Activated CD4-positive, alpha-beta T cell treated with anti-CD3 and anti-CD28 coated beads, Interleukin-10, Interleukin-2, amounts not matched to agents 100 ng/mL and 50 ng/mL, durations not matched to agents 16 hours and 8 hours (primary cell): ENCODE results near the gene FAM98C.
"Not testable (repeated sequence)": the region's sequence is repeated elsewhere in the genome, so short reads cannot be mapped to it uniquely, and the experiment has no call there.

ENCODE experiments used
- DNase-seq: peaks from one replicate; pipeline ENCODE4 v3.0.0-alpha.2; 2020

The FAM98C gene

DNA sequence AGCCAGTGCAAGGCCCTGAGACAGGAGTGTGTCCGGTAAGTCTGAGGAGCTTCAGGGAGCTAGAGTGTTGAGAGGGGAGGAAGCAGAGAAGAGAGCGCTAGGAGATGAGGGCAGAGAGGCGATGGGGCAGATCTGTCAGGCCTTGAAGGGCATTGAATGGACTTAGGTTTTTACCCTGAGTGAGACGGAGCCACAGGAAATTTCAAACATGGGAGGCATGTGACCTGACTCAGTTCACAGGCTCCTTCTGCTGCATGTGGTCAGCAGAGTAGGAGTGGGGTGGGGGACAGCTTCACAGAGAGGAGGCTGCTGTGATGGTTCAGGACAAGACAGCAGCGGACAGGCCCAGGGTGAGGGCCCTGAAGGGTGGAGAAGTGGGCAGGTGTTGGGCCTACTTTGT lies 2.5 kb upstream of the FAM98C start:
- DNase-seq, result no peak

DNA sequence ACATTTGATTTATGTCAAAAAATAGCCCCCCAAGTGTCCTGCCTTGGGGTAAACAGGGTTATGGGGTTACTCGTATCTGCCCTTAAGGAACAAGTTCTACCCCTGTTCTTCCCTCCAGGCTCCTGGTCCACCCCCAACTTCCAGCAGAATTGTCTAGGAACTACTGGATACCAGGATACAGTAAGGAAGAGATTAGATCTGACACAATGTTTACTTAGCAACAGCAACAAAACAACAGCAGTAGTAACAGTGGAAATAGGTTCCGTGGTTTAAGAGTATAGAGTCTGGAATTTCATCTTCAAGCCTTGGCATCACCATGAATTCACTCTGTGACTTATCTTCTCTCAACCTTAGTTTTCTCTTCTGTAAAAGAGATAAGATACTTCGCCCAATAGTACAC lies 1.7 kb upstream of the FAM98C start:
- DNase-seq, result no peak

DNA sequence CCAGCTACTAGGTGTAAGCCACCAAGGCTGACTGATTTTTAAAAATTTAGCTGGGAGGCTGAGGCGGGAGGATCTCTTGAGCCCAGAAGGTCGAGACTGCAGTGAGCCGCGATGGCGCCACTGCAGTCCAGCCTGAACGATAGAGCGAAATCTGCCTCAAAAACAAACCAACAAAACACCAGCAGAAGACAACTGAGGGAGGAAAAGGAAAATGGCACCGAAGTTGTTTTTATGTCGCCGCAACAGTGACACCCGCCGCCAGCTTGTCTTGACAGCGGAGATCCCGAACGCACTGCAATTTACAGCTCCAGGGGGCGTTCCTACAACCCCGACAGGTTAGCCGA lies 298 bp upstream of the FAM98C start:
- DNase-seq, result no peak

DNA sequence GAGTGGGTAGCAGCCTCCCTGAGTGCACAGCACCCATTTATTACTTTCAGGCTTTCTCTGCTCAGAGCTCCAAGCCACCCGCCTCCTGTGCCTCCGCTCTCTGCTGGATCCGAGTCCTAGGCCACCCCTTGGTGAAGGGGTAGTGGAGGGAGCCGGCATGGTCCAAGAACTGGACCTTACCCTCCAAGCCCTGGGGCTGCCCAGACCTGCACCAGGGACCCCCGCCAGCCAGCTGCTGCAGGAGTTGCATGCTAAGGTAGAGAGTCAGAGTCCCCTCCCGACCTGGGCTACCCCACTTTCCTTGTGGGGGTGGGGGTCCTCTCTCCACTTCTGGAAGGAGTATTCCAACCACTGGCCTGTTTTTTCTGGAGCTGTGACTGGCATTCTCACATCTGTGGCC lies 2.0 kb downstream of the FAM98C start:
- DNase-seq, result no peak

DNA sequence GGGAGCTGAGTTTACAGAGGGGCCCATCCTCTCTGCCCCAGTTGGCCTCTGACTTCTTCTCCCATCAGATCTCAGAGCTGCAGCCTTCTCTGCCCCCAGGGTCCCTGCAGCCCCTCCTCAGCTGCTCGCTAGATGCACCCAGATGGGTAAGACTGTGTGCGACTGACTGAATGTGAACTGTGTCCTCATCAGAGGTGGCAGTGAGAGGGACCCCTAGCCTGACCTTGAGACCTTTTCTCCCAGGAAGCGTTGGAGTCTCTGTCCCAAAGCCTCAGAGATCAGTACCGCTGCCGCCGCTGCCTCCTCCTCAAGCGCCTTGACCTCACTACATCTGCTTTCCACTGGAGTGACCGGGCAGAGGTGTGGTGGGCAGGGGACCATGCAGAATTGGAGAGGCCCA lies 2.4 kb downstream of the FAM98C start:
- no peak for DNase-seq

DNA sequence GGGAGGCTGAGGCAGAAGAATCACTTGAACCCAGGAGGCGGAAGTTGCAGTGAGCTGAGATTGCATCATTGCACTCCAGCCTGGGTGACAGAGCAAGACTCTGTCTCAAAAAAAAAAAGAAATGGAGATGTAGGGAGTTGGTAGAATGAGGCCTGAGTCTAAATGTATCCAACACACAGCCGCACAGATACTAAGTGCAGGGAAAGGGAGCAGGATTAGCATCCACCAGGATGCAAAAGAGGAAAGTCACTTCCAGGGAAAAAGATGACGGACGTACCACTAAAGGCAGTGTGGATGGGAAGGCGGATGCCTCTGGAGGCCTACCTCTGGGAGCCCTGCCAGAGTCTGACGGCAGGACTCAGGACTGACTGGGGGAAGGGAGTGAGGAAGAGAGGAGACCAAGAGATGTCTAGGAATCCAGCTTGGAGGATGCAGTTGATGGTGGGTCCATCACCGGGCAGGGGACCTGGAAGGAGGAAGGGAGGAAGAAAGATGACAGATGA lies 6.8 kb downstream of the FAM98C start:
- no peak for DNase-seq

DNA sequence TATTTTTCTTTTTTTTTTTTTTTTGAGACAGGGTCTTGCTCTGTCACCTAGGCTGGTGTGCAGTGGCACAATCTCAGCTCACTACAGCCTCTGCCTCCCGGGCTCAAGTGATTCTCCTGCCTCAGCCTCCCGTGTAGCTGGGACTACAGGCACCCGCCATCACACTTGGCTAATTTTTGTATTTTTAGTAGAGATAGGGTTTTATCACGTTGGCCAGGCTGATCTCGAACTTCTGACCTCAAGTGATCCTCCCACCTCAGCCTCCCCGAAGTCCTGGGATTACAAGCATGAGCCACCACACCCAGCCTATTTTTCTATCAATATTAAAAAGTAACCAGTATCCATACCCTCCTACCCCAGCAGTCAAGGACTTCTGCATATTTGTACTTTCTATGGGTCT lies 7.5 kb downstream of the FAM98C start:
- DNase-seq, result not testable (repeated sequence)

DNA sequence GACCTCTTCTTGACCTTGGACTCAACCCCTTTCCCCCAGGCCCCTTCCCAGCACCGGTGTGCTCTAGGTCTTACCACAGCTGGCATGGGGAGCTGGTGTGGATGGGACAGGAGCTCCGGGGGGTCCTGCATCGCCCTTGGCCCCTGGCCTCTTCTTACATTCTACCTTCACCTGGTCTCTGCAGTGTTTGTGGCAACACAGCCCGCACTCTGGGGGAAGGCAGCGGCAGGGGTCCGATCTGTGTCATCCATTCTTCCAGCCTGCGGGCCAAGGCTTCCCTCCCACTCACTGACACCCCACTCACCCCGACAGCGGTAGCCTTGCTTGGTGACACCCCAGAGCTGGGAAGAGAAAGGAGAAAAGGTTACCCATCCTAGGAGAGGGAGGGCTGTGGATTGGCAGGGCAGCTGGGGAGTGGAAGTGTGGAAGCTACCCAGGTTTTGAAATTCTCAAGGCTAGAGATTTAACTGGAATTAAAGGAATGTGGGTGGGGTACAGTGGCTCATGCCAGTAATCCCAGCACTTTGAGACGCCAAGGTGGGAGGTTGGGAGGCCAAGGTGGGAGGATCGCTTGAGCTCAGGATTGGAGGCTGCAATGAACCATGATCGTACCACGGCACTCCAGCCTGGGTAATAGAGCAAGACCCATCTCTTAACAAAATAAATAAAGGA lies 8.3 kb downstream of the FAM98C start:
- DNase-seq, result no peak

DNA sequence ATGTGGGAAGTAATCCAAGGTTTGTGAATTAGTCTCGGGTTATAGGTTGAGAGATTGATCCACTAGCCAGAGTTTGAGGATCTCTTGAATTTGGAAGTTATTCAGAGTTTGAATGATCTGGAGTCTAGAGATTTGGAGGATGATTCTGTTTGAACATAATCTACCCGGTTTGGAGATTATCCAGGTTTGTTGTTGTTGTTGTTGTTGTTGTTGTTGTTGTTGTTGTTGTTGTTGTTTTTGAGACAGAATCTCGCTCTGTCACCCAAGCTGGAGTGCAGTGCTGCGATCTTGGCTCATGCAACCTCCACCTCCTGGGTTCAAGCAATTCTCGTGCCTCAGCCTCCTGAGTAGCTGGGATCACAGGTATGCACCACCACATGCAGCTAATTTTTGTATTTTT lies 9.0 kb downstream of the FAM98C start:
- not testable (repeated sequence) for DNase-seq

DNA sequence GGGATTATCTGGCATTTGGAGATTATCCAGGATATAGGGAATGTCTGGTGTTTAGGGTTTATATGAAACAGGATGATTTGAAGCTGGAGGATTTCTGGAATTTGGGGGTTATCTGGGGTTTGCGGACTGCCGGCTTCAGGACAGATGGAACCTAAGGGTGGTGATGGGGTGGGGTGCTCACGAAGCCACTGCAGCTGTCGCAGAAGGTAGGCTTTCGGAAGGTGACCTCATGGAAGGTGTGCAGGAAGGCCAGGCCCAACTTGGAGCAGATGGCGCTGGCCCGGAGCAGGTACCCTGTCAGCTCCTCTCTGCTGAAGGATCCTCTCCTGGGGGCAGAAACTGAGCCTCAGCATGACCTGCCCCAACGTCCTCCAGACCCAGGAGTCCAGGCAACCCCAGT lies 9.6 kb downstream of the FAM98C start:
- no peak for DNase-seq

DNA sequence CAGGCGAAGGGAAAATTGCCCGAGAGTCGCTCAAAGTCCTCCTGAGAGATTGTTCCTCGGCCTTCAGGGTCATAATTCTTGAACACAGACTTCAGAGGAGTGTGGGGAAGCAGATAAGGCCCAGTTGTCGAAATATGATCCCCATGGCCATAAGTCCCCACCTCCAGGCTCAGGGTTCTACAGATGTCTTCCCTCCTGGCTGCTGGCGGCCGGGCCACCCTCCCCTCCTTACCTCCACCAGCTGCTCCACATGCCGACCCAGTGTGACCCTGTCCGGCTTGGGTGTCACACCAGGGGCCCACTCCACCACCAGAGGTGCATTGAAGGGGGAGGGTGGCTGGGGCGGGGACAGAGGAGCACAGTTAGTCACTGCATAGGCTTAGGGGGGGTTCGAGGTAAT lies 10.1 kb downstream of the FAM98C start:
- DNase-seq, result no peak

DNA sequence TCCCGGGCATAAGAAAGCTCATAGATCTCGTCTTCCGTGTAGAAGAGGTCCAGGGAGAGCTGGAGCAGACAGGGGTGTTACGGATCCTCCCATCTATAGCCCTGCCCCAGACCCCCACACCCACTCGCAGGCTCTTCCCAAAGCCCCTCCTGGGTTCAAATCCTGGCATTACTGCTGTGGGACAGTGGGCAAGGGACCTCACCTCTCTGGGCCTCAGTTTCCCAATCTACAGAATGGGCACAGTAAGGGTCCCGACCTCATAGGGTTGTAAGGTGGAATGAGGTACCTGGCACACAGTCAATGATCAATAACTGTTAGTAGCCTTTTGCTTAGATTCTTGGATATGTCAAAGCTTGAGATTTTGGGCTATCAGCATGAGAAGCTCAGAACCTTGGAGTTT lies 10.5 kb downstream of the FAM98C start:
- no peak for DNase-seq

DNA sequence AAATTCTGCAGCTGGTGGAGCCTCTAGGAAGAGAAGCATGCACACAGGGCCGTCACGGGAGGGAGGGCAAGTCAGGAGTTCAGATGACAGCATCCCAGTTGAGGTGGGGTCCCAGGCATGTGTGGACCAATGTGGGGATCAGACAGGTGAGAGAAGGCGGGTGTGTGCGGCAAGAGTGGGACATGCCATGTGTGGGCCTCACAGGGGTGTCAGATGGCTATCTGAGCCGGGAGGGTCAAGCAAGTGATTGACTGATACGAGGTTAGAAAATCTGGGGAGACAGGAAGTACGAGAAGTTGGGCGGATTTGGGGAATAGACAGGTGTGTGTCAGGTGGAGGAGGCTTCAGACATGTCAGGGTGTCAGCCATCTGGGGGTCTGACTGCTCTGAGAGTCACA lies 14.3 kb downstream of the FAM98C start:
- DNase-seq, result no peak

DNA sequence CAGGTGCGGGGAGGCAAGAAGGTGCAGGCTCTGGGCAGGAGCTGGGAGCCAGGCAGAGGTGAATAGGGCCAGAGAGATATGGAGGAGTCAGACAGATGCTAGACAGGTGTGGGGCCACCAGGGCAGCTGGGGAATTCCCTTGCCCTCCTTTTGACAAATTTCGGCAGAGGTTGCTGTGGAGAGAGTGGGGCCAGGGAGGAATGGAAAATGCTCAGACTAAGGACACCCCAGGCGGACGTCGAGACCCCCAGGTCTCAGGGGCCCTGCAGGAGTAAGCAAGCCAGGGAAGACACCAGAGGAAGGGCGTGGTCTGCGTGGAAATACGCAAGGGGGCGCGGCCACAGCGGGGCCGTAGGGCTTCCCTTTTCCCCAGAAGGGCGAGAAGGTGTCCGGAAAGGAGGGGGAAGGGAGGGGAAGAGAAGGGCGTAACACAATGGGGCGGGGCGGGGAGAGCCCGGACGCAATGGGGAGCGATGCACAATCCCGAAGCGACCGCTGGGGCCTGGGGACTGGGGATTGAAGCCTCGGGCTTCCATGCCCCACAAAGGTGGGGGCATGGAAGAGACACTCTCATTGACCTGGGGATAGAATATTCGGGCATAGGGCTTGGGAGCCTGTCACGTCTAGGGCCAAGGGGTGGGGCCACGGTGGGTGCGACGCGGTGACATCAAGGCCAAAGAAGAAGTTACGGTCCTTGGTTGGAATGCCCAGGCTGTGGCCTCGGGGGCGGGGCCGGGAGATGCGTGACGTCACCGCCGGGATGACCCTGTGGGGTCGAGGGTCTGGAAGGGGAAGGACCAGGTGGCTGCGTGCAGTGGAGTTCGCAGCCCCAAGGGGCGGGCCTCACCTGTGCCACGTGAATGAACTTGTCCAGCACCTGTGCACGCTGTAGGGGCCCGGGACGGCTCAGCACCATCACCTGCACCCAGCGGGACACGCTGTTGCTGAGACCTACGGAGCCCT lies 14.9 kb downstream of the FAM98C start:
- DNase-seq, result peak; percentile 85

DNA sequence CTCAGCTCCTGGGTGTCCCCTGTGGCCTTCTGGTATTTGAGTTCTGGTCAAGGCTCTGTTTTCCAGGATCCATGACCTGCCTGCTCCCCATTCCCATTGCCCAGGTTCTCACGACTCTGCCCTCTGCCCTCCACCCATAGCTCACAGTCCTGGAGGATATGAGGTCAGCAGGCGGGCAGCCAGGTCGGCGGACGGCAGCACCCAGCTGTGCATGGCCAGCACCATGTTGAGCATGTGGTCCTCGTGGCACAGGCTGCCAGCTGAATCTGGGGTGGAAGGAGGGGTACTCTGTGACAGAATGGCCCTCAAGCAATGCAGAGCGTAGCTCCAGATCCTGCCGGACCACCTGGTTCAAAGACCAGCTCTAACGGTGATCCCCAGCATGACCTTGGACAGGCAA lies 18.0 kb downstream of the FAM98C start:
- DNase-seq, result no peak

DNA sequence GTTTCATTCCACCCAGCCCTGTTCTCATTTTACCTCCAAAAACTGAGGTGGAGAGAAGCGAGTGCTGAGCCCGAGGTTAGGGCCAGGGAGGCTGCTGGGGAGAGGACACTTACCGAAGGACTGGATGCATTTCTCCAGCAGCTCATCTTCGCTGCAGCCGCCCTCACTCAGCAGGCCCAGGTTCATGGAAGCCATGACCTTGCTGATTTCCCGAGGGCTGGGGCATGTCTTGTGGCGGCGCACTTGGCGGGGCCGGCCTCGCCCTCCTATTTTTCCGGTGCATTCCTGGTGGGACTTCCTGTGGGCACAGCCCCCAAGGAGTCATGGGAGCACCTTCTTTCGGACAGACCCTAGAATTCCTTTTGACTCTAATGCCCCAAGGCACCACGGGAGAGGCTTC lies 19.0 kb downstream of the FAM98C start:
- DNase-seq, result no peak

DNA sequence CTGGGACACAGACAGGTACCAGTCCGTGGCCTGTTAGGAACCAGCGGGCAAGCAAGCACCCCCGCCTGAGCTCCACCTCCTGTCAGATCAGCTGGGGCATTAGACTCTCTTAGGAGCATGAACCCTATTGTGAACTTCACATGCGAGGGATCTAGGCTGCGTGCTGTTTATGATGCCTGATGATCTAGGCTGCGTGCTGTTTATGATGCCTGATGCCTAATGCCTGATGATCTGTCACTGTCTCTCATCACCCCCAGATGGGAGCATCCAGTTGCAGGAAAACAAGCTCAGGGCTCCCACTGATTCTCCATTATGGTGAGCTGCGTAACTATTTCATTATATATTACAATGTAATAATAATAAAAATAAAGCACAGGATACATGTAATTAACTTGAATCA lies 19.5 kb downstream of the FAM98C start:
- no peak for DNase-seq

DNA sequence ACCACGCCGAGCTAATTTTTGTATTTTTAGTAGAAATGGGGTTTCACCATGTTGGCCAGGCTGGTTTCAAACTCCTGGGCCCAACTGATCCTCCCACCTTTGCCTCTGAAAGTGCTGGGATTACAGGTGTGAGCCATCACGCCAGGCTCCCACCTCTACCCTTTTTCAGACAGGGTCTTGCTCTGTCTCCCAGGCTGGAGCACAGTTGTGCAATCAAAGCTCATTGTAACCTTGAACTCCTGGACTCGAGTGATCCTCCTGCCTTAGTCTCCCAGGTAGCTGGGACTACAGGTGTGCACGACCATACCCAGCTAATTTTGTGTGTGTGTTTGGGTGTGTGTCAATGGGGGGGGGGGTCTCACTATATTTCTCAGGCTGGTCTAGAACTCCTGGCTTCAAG lies 21.4 kb downstream of the FAM98C start:
- DNase-seq, result no peak

DNA sequence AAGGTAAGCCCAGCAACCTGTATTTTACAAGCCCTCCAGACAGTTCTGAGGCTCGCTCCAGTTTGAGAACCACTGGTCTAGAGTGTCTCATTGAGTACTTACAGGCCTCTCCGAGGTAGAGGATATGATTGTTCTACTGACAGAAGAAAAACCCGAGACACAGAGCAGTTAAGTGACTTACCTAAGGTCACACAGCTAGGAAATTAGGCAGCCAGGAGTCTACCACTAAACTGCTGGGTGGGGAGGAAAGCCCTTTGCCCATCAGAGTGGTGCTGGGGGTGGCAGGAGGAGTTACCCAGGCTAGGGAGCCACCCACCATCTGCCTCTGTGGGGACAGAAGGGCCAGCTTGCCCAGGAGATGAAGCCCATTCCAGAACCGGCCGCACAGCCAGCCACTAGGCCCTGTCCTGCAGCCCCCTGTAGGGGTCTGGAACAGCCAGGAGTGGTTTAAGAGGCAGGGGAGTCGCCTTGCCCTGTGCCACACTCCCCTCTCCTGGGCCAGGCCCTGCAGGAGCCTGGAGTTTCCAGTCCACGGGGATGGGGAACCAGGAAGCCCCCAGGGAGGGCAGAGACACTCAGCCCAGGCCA lies 22.4 kb downstream of the FAM98C start:
- DNase-seq, result no peak

DNA sequence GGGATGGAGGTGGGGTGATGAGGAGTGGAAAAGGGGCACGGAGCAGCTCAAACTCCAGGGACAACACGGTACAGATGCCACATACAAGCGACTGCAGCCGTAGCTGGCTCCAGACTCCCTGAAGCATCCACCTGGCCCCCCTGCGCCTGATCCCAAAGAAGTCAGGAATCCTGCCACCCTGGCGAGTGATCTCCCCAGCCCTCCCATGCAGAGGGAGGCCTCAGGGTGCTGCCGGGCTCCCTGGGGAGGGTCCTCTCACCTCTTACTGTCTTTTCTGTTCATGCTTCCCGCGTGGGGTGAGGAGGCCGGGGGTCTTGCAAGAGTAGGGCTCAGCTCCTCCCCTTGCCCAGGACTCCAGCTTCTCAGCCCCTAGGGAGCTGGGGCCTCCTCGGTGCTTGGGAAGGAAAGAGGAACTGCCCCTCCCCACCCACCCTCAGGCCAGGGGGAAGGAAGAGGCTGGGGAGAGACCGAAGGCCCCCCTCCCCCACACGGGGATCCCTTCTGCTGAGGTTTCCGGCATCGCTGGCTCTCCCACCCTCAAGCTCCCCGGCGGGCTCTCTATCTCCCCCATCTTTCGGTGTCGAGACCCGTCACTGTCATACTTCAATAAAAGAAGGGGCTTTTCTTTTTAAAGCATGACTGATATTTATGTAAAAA lies 23.0 kb downstream of the FAM98C start, which contains the start of gene RASGRP4:
TSS of gene RASGRP4 (minus strand) at position 410 of the 657 bp plus-strand sequence. CDS start at position 282, 128 bp downstream.
- peak; percentile 73 for DNase-seq

DNA sequence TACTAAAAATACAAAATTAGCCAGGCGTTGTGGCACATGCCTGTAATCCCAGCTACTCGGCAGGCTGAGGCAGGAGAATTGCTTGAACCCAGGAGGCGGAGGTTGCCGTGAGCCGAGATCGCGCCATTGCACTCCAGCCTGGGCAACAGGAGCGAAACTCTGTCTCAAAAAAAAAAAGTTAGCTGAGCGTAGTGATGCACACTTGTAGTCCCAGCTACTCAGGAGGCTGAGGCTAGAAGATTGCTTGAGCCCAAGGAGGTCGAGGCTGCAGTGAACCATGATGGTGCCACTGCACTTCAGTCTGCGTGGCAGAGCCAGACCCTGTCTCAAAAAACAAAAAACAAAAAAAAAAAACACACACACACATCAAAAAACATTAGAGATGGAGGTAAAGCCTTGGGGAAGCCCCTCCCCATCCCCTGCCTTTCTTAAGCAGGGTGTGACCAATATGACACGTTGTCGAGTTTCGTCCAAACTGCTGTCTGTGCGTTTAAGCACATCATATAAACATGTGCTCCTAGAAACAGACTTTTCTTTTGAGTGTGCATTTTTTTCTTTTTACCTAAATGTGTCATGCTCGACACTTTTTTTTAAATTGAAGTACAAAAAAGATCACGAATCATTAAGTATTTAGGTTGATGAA lies 24.3 kb downstream of the FAM98C start:
- peak; percentile 93 for DNase-seq

DNA sequence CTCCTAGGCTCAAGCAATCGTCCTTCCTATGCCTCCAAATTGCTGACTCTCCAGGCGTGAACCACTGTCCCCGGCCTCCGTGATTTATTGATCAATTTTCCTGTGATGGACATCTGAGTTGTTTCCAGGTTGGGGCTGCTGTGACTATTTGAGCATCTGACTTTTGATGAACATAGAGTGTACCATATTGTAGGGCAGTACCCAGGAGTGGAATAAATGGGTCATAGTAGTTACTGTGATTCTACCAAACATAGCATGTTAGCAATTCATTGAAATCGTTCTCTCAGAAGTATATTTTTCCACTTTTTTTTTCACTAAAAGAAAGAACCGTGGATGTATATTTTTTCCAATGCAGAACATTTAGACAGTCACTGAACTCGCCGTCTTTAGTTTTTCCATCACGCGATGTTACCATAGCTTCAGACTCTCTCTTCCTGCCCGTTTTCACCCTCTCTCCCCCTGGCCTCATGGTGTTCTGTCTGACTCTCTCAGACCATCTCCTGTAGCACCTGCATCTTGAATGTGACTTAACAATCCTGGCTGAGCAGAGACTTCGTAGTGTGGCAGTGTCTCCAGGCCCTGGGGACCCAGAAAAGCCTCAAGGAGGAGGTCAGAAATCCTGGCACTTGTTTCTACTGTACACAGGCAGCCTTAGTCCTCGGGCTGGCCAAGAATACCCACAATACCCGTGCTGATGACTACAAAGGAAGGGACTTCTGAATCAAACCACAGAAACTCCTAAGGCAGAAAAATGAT lies 26.3 kb downstream of the FAM98C start:
- DNase-seq, result peak; percentile 73
